Measurements from ENCODE around the gene NRXN3.

- no peak for TF ChIP-seq CTCF (IDR thresholded peaks at IDR 0.05; ENCODE audit: low read length)
- TF ChIP-seq EZH2 (IDR thresholded peaks at IDR 0.05; ENCODE audit: borderline replicate concordance, low read length) = no peak
Measured at GRCh38 chr14:79295385-79295784, 1125.2 kb downstream of the NRXN3 start.

All from OCI-LY1 (cell line).